Endothelial cell of umbilical vein (primary cell): ENCODE measurements around the gene ENG.

Experiments used
- CTCF ChIP-seq, 2 donors: IDR thresholded peaks; 1 replicate in 1 of 2; 2 replicates in 1 of 2; pipeline ENCODE4 v1.5.1; 2011; ENCODE audit warnings: low read length in 2 of 2, mild to moderate bottlenecking in 2 of 2, moderate library complexity in 2 of 2, control low read depth in 1 of 2, inconsistent platforms in 1 of 2, low read depth in 1 of 2; ENCODE audit not compliant: insufficient read depth in 1 of 2; ENCODE audit errors: extremely low read depth in 1 of 2
- EZH2 ChIP-seq: IDR thresholded peaks from 2 replicates; pipeline ENCODE4 v1.6.1; 2012; ENCODE audit warnings: borderline replicate concordance, low read depth, mild to moderate bottlenecking, moderate library complexity, low read length, inconsistent platforms; ENCODE audit not compliant: severe bottlenecking
- JUN ChIP-seq: IDR thresholded peaks from 2 replicates; pipeline ENCODE4 v1.6.1; 2011; ENCODE audit warnings: borderline replicate concordance, low read depth; ENCODE audit not compliant: insufficient read length, insufficient read depth
- MAX ChIP-seq: IDR thresholded peaks from 2 replicates; pipeline ENCODE4 v1.6.1; 2011; ENCODE audit not compliant: insufficient read depth, insufficient read length
- POLR2A ChIP-seq: IDR thresholded peaks from 2 replicates; pipeline ENCODE4 v1.6.1; 2012; ENCODE audit warnings: low read depth, mild to moderate bottlenecking, control low read depth, low read length
- POLR2AphosphoS5 ChIP-seq: IDR thresholded peaks from 2 replicates; pipeline ENCODE4 v1.6.1; 2012; ENCODE audit warnings: low read depth, mild to moderate bottlenecking, control low read depth, low read length, moderate library complexity; ENCODE audit not compliant: insufficient read depth

GRCh38 chr9:127793093-127793708 lies 61.3 kb downstream of the ENG start:
- TF ChIP-seq CTCF (IDR thresholded peaks at IDR 0.05; ENCODE audit: extremely low read depth in 1 of 2, insufficient read depth in 1 of 2, low read depth in 1 of 2, low read length in 2 of 2), result no peak
- TF ChIP-seq POLR2AphosphoS5, result peak; percentile 40
- no peak for TF ChIP-seq EZH2
- TF ChIP-seq POLR2A, result peak; percentile 25
- TF ChIP-seq JUN, result no peak
- no peak for TF ChIP-seq MAX
